GM23338 (cell line): Measurements from ENCODE around the gene ITGAL. TPM values are rescaled to one million over a fixed set of nuclear protein-coding genes. Genes with fewer than 3 reads are reported as not detected.

Source experiments
- ATAC-seq: fragments of 200-7000 bp; cut with Tn5 transposase; 3 replicates; pipeline ENCODE4 v1.9.1; 2020
- DNase-seq: peaks from one replicate; pipeline ENCODE4 v3.0.0-alpha.2; 2015; ENCODE audit warnings: low spot score
- H2AFZ ChIP-seq: fragments of 200-600 bp; sonication (generic); 2 replicates; pipeline ENCODE4 v1.8.0; 2016; ENCODE audit warnings: antibody characterized with exemption, mild to moderate bottlenecking, moderate library complexity
- H3F3A ChIP-seq: fragments of 200-600 bp; sonication (generic); replicated peaks from 2 replicates; pipeline ENCODE4 v1.8.0; 2017; ENCODE audit warnings: antibody characterized with exemption, mixed run types, low read depth
- H3K27ac ChIP-seq: fragments of 200-600 bp; sonication (generic); 2 replicates; pipeline ENCODE4 v1.6.1; 2016; ENCODE audit warnings: low read depth
- H3K27me3 ChIP-seq: fragments of 200-600 bp; sonication (generic); 2 replicates; pipeline ENCODE4 v1.8.0; 2016; ENCODE audit warnings: mild to moderate bottlenecking, mixed run types, moderate library complexity; ENCODE audit not compliant: insufficient read depth
- H3K36me3 ChIP-seq: fragments of 200-600 bp; sonication (generic); 2 replicates; pipeline ENCODE4 v1.8.0; 2016; ENCODE audit warnings: mild to moderate bottlenecking; ENCODE audit not compliant: insufficient read depth
- H3K4me1 ChIP-seq: fragments of 200-600 bp; sonication (generic); 2 replicates; pipeline ENCODE4 v1.8.0; 2016; ENCODE audit warnings: mild to moderate bottlenecking, moderate library complexity; ENCODE audit not compliant: insufficient read depth
- H3K4me2 ChIP-seq: fragments of 200-600 bp; sonication (generic); 2 replicates; pipeline ENCODE4 v1.7.1; 2017; ENCODE audit warnings: mixed run types
- H3K4me3 ChIP-seq: fragments of 200-600 bp; sonication (generic); 2 replicates; pipeline ENCODE4 v1.6.1; 2016; ENCODE audit warnings: mixed run types
- H3K79me2 ChIP-seq: fragments of 200-600 bp; sonication (generic); replicated peaks from 2 replicates; pipeline ENCODE4 v1.8.0; 2017; ENCODE audit warnings: mild to moderate bottlenecking; ENCODE audit not compliant: insufficient read depth
- H3K9me2 ChIP-seq: fragments of 200-600 bp; sonication (generic); 2 replicates; pipeline ENCODE4 v1.8.0; 2017; ENCODE audit not compliant: insufficient read depth
- H4K20me1 ChIP-seq: fragments of 200-600 bp; sonication (generic); replicated peaks from 2 replicates; pipeline ENCODE4 v1.8.0; 2017; ENCODE audit warnings: mild to moderate bottlenecking; ENCODE audit not compliant: insufficient read depth
- H3K27ac Mint-ChIP-seq: 2 replicates; pipeline ENCODE4 v1.8.0; 2020; ENCODE audit warnings: inconsistent platforms, mild to moderate bottlenecking, moderate library complexity, mixed read lengths
- H3K27me3 Mint-ChIP-seq: 3 replicates; pipeline ENCODE4 v1.8.0; 2022; ENCODE audit warnings: low read depth, mild to moderate bottlenecking, moderate library complexity, mixed read lengths, inconsistent platforms; ENCODE audit not compliant: insufficient read depth, poor library complexity
- H3K36me3 Mint-ChIP-seq: 3 replicates; pipeline ENCODE4 v1.8.0; 2021; ENCODE audit warnings: low read depth, mild to moderate bottlenecking, inconsistent platforms, moderate library complexity, mixed read lengths
- H3K4me1 Mint-ChIP-seq: 3 replicates; pipeline ENCODE4 v1.8.0; 2020; ENCODE audit warnings: mild to moderate bottlenecking, inconsistent platforms, mixed read lengths
- H3K4me3 Mint-ChIP-seq: 3 replicates; pipeline ENCODE4 v1.8.0; 2021; ENCODE audit warnings: moderate library complexity, mild to moderate bottlenecking, inconsistent platforms, mixed read lengths
- H3K9me3 Mint-ChIP-seq: 3 replicates; pipeline ENCODE4 v1.8.0; 2020; ENCODE audit warnings: moderate library complexity, mild to moderate bottlenecking, inconsistent platforms, mixed read lengths
- CTCF ChIP-seq, 2 experiments: fragments of 200-600 bp in 1 of 2; sonication (generic) in 1 of 2; conservative IDR thresholded peaks; 2 replicates each; pipeline versions ENCODE4 v1.5.1 to v1.6.1; 2016 to 2017; ENCODE audit warnings: antibody characterized with exemption in 2 of 2, low read depth in 2 of 2, mild to moderate bottlenecking in 2 of 2, moderate library complexity in 1 of 2
- POLR2AphosphoS5 ChIP-seq: IDR thresholded peaks from 2 replicates; pipeline ENCODE4 v1.6.1; 2016; ENCODE audit warnings: antibody characterized with exemption, low read depth
- ZNF462 ChIP-seq: fragments of 250-450 bp; sonication (Bioruptor Pico); IDR thresholded peaks from 2 replicates; pipeline ENCODE4 v1.5.0; 2020; ENCODE audit warnings: mild to moderate bottlenecking, moderate library complexity
- polyA plus RNA-seq: library from polyadenylated mRNA; unstranded; fragments of >200 nt; fragmentation: Nextera tagmentation; extraction: Ambion mirVana; gene quantifications from 2 replicates; pipeline ENCODE4 v1.2.1, GENCODE V29; 2016
- total RNA-seq: library from RNA; depleted of rRNA; stranded (reverse); fragments of >200 nt; shearing (Covaris generic); gene quantifications from 2 replicates; pipeline ENCODE4 v1.2.3, GENCODE V29; 2014

The ITGAL gene
- total and polyA plus RNA-seq, 2 experiments from 2014 or later: 0.05 to 0.07 TPM

- peaks cover 33% of the 10 kb centered on the region for H3K36me3 Mint-ChIP-seq
- peak; percentile 0; the same call in 1 of the 2 replicates for TF ChIP-seq POLR2AphosphoS5
- TF ChIP-seq CTCF (conservative IDR thresholded peaks at IDR 0.05; ENCODE audit: low read depth in 2 of 2): peak; percentile 15 to 18; a peak in 3 of 4 replicates
- no peak for TF ChIP-seq ZNF462 (CRISPR knock-in tag)
Observed at GRCh38 chr16:30430428-30430970, 42.0 kb upstream of the ITGAL start.

More at GRCh38 chr16:30430428-30430970, 42.0 kb upstream of the ITGAL start:
- Histone ChIP-seq H3K27ac (peak overlapping the region; percentile 56; the same call in 1 of the 2 replicates), H3K4me1 (peaks cover 15% of the 10 kb centered on the region), H3K27me3 (no peaks in the 10 kb centered on the region), H3K9me2 (no peaks in the 10 kb centered on the region), H3K79me2 (peaks cover 32% of the 10 kb centered on the region), H3F3A (peaks cover 11% of the 10 kb centered on the region), H2AFZ (peak overlapping the region; percentile 95), H3K36me3 (peaks cover 7% of the 10 kb centered on the region; the same call in 1 of the 2 replicates), H3K4me2 (peak overlapping the region; percentile 35), H3K4me3 (peak overlapping the region; percentile 6; the same call in 1 of the 2 replicates), H4K20me1 (peaks cover 10% of the 10 kb centered on the region; the same call in 1 of the 2 replicates)
- peaks cover 14% of the 10 kb centered on the region for H3K27me3 Mint-ChIP-seq
- H3K27ac Mint-ChIP-seq: no peak overlapping the region
- DNase-seq (no peak), ATAC-seq (peak; percentile 68)
- H3K4me1 Mint-ChIP-seq: peaks cover 11% of the 10 kb centered on the region
- H3K4me3 Mint-ChIP-seq: no peak overlapping the region
- no peaks in the 10 kb centered on the region; the same call in 2 of the 3 replicates for H3K9me3 Mint-ChIP-seq
